Lung (tissue), 12 donors: ENCODE data around the gene PALD1. TPM values are rescaled to one million over a fixed set of nuclear protein-coding genes. Genes with fewer than 3 reads are reported as not detected.

Experiments used
- ATAC-seq: fragments of 200-7000 bp; cut with Tn5 transposase; one replicate; pipeline ENCODE4 v1.9.1; 2020; ENCODE audit warnings: moderate number of reproducible peaks; ENCODE audit not compliant: insufficient read depth, low FRiP score
- DNase-seq, 3 donors: peaks; one replicate each; pipeline ENCODE4 v3.0.0-alpha.2; 2013 to 2017
- H3K27ac ChIP-seq, 2 donors: one replicate each; pipeline ENCODE4 v1.5.1; 2013; ENCODE audit warnings: mild to moderate bottlenecking in 2 of 2, moderate library complexity in 2 of 2, control low read depth in 1 of 2, inconsistent platforms in 1 of 2, low read depth in 1 of 2, low read length in 1 of 2
- H3K27me3 ChIP-seq, 3 donors: one replicate each; pipeline ENCODE4 v1.5.1; 2013; ENCODE audit warnings: low read length in 2 of 3; ENCODE audit not compliant: control insufficient read depth in 3 of 3, insufficient read depth in 3 of 3
- H3K36me3 ChIP-seq, 4 donors: one replicate each; pipeline ENCODE4 v1.5.1; 2013; ENCODE audit warnings: low read length in 4 of 4, mild to moderate bottlenecking in 1 of 4, moderate library complexity in 1 of 4; ENCODE audit not compliant: control insufficient read depth in 4 of 4, insufficient read depth in 4 of 4
- H3K4me1 ChIP-seq, 5 donors: one replicate each; pipeline ENCODE4 v1.5.1; 2013; ENCODE audit warnings: low read length in 5 of 5, mild to moderate bottlenecking in 2 of 5, moderate library complexity in 1 of 5; ENCODE audit not compliant: control insufficient read depth in 5 of 5, insufficient read depth in 5 of 5
- H3K4me3 ChIP-seq: one replicate; pipeline ENCODE4 v1.5.1; 2013; ENCODE audit warnings: mild to moderate bottlenecking, control low read depth, moderate library complexity
- H3K9ac ChIP-seq, 2 donors: one replicate each; pipeline ENCODE4 v1.5.1; 2013; ENCODE audit warnings: low read length in 2 of 2, control low read depth in 1 of 2; ENCODE audit not compliant: insufficient read depth in 1 of 2
- H3K9me3 ChIP-seq, 4 donors: one replicate each; pipeline ENCODE4 v1.5.1; 2013; ENCODE audit warnings: low read length in 3 of 4, mild to moderate bottlenecking in 1 of 4, moderate library complexity in 1 of 4; ENCODE audit not compliant: control insufficient read depth in 4 of 4, insufficient read depth in 3 of 4
- CTCF ChIP-seq: IDR thresholded peaks from 2 replicates; pipeline ENCODE4 v1.5.1; 2012; ENCODE audit warnings: mild to moderate bottlenecking; ENCODE audit errors: control extremely low read depth, extremely low read depth
- WGBS, 2 donors: extraction: QIAGEN DNeasy Blood & Tissue Kit; methylation state at CpG; one replicate each; pipeline ENCODE4 v1.1.7; 2013; 5-methylcytosine and 5-hydroxymethylcytosine counted together
- polyA plus RNA-seq, 2 donors: library from polyadenylated mRNA; stranded (reverse); fragments of 200-250 nt; gene quantifications; one replicate each; pipeline ENCODE4 v1.2.1, GENCODE V29; 2013
- total RNA-seq, 2 donors: library from RNA; depleted of rRNA in 1 of 2; stranded (reverse); fragments of >200 nt in 1 of 2; gene quantifications; one replicate each; pipeline ENCODE4 v1.2.1, GENCODE V29; 2014 to 2021
- donor health status: control.
- donor health status: control.
- donor health status: Bipolar disorder and iron deficiency.
- donor health status: healthy.
- donor health status: DM: yes; HTN: yes; CAD: no.

The PALD1 gene
- total and polyA plus RNA-seq, 4 donors = 10.5 to 19.7 (median 15.6) TPM

GRCh38 chr10:70538195-70538520 lies 59.6 kb downstream of the PALD1 start:
- TF ChIP-seq CTCF = no peak
- Histone ChIP-seq H3K36me3 (peaks cover 0 to 31% (median 21%) of the 10 kb centered on the region in 4 donors), H3K4me3 (no peak overlapping the region), H3K4me1 (peaks cover 0 to 20% (median 13%) of the 10 kb centered on the region in 5 donors), H3K27me3 (no peaks in the 10 kb centered on the region), H3K9ac (no peak overlapping the region), H3K27ac (peak overlapping the region in 1 of 2 donors; percentile 8), H3K9me3 (no peaks in the 10 kb centered on the region)
- DNase-seq (no peak), ATAC-seq (no peak)
- WGBS, 2 donors = 80 to 86% methylated on average over 10 of the region's 10 CpGs

DNA sequence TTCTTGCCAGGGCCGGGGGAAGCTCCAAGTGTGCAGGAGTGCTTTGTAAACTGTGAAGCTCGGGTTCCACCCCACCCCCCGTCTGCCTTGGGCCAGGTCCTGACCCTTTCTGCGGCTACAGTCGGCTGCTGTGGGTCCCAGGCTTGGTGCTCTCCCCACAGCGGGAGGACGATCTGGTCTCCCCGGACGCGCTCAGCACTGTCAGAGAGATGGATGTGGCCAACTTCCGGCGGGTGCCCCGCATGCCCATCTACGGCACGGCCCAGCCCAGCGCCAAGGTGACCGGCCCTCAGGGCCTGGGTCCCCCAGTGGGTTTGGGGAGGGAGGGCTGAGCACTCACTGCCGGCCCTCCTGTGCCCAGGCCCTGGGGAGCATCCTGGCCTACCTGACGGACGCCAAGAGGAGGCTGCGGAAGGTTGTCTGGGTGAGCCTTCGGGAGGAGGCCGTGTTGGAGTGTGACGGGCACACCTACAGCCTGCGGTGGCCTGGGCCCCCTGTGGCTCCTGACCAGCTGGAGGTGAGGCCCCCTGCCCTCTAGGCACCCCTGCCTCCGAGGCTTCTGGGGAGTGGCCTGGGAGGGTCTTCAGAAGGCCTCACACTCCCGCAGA lies 60.3 kb downstream of the PALD1 start:
- no peak for TF ChIP-seq CTCF
- no peak overlapping the region for H3K9ac ChIP-seq
- H3K4me3 ChIP-seq = no peak overlapping the region
- H3K36me3 ChIP-seq = peaks cover 0 to 29% (median 19%) of the 10 kb centered on the region in 4 donors
- 90 to 91% methylated on average over 27 of the region's 27 CpGs for whole genome bisulfite sequencing, 2 donors
- H3K4me1 ChIP-seq = peaks cover 0 to 13% (median 11%) of the 10 kb centered on the region in 5 donors
- no peak overlapping the region for H3K27ac ChIP-seq
- ATAC-seq (no peak), DNase-seq (no peak)
- no peaks in the 10 kb centered on the region for H3K27me3 ChIP-seq
- H3K9me3 ChIP-seq = no peaks in the 10 kb centered on the region

GRCh38 chr10:70539471-70539870 lies 60.9 kb downstream of the PALD1 start:
- H3K27me3 ChIP-seq = no peaks in the 10 kb centered on the region
- no peak overlapping the region for H3K27ac ChIP-seq
- H3K9me3 ChIP-seq = no peaks in the 10 kb centered on the region
- 87 to 90% methylated on average over 7 of the region's 7 CpGs for WGBS, 2 donors
- no peak overlapping the region for H3K9ac ChIP-seq
- peaks cover 0 to 28% (median 18%) of the 10 kb centered on the region in 4 donors for H3K36me3 ChIP-seq
- no peak for DNase-seq
- no peak overlapping the region for H3K4me3 ChIP-seq
- H3K4me1 ChIP-seq = peaks cover 0 to 11% (median 9%) of the 10 kb centered on the region in 5 donors
- ATAC-seq = no peak
- no peak for TF ChIP-seq CTCF
